Measurements from ENCODE around the gene DLGAP1.

Gene DLGAP1

DNA sequence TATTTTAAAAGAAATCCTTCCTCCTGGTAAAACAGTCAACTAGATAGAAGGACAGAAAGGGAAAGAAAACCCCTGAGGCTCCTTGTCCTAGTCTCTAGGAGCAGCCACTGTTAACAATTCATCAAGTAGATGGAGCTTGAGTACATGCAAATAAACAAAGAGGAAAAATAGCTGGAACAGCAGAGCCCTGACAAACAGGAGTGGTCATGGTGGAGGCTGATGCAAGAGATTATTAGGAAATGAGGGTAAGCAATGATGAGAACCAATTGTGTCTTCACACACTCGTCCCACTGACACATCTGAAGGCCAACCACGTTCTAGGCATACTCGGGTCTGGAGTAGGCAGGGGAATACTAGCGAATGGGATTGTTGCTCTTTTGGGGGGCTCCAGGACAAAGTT, 9.2 kb downstream of the DLGAP1 start:
- TF ChIP-seq, protein P1, sequence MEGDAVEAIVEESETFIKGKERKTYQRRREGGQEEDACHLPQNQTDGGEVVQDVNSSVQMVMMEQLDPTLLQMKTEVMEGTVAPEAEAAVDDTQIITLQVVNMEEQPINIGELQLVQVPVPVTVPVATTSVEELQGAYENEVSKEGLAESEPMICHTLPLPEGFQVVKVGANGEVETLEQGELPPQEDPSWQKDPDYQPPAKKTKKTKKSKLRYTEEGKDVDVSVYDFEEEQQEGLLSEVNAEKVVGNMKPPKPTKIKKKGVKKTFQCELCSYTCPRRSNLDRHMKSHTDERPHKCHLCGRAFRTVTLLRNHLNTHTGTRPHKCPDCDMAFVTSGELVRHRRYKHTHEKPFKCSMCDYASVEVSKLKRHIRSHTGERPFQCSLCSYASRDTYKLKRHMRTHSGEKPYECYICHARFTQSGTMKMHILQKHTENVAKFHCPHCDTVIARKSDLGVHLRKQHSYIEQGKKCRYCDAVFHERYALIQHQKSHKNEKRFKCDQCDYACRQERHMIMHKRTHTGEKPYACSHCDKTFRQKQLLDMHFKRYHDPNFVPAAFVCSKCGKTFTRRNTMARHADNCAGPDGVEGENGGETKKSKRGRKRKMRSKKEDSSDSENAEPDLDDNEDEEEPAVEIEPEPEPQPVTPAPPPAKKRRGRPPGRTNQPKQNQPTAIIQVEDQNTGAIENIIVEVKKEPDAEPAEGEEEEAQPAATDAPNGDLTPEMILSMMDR (IDR thresholded peaks at IDR 0.05) = no peak
- TF ChIP-seq ZFX (IDR thresholded peaks at IDR 0.05; ENCODE audit: borderline replicate concordance) = no peak
- peak overlapping the region; percentile 96 for H3K27ac ChIP-seq

DNA sequence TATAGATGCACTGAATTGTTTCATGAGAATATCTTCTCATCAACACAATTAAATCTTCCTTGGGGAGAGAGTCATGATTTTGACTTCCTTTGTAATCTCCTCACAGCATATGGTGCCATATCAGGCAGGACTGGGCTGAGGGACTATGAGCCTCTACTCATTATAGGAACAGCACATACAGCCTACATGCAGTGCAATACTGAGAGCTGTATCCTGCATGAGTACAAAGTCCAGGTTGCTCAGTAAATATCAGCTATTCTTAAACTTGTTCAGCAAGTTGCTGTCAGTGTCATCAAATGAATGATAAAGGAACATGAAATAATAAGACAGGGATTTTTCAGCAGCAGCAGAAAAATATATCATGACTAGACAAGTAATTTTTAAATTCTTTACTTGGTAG, 10.8 kb downstream of the DLGAP1 start:
- no peak for TF ChIP-seq ZFX (IDR thresholded peaks at IDR 0.05; ENCODE audit: borderline replicate concordance)
- TF ChIP-seq, protein P1 (IDR thresholded peaks at IDR 0.05) = no peak; the same call in 1 of the 2 replicates
- peak overlapping the region; percentile 96 for H3K27ac ChIP-seq

GRCh38 chr18:4441098-4441497, 14.0 kb downstream of the DLGAP1 start:
- H3K27ac ChIP-seq = no peak overlapping the region
- TF ChIP-seq ZFX (IDR thresholded peaks at IDR 0.05; ENCODE audit: borderline replicate concordance) = no peak
- TF ChIP-seq, protein P1 (IDR thresholded peaks at IDR 0.05) = no peak

DNA sequence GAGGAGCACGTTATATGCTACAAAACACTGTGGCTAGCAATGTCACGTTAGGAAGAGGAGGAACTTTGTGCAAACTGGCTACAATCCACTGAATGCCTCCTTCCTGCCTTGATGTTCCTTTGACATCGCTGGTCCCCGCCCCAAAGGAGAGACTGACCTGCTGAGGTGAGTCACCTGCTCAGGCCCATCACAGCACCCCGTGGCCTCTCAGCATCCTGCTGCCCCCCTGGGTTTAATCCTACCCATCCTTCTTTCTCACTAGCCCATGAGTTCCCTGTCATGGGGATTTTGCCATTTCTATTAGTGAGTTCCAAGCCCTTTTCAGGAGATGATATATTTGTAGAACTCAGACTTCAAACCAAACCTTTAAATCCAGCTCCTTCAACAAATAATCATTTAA, 16.2 kb downstream of the DLGAP1 start:
- no peak for TF ChIP-seq ZFX (IDR thresholded peaks at IDR 0.05; ENCODE audit: borderline replicate concordance)
- TF ChIP-seq, protein P1 (IDR thresholded peaks at IDR 0.05) = no peak
- H3K27ac ChIP-seq = no peak overlapping the region

- no peak for TF ChIP-seq ZFX (IDR thresholded peaks at IDR 0.05; ENCODE audit: borderline replicate concordance)
- TF ChIP-seq, protein P1 (IDR thresholded peaks at IDR 0.05) = no peak
- no peak overlapping the region for H3K27ac ChIP-seq
Measured at GRCh38 chr18:4433717-4434116, 21.4 kb downstream of the DLGAP1 start.

GRCh38 chr18:4430836-4431235, 24.3 kb downstream of the DLGAP1 start:
- no peak overlapping the region for H3K27ac ChIP-seq
- TF ChIP-seq ZFX (IDR thresholded peaks at IDR 0.05; ENCODE audit: borderline replicate concordance) = no peak
- TF ChIP-seq, protein P1 (IDR thresholded peaks at IDR 0.05) = no peak

- H3K27ac ChIP-seq = no peak overlapping the region
- no peak for TF ChIP-seq ZFX (IDR thresholded peaks at IDR 0.05; ENCODE audit: borderline replicate concordance)
- TF ChIP-seq, protein P1 (IDR thresholded peaks at IDR 0.05) = no peak
Measured at GRCh38 chr18:4417714-4418113, 37.4 kb downstream of the DLGAP1 start.
